Activated T-cell treated with anti-CD3 and anti-CD28 coated beads, Interleukin-2, amount 50 U/mL, for 72 hours (primary cell): Measurements from ENCODE around the gene IRF7. TPM values are rescaled to one million over a fixed set of nuclear protein-coding genes. Genes with fewer than 3 reads are reported as not detected.
A peak's percentile ranks its signal among the peaks of the same experiment; 100 is the strongest.
"Not testable (repeated sequence)": the region's sequence is repeated elsewhere in the genome, so short reads cannot be mapped to it uniquely, and the experiment has no call there.

Experiments
- ATAC-seq, 2 donors: fragments of 150-1000 bp; cut with Tn5 transposase; replicated peaks in 1 of 2; 2 replicates each; pipeline ENCODE4 v1.10.0; 2021; ENCODE audit warnings: moderate library complexity in 2 of 2, mild to moderate bottlenecking in 1 of 2
- DNase-seq, 2 donors: peaks; one replicate each; pipeline ENCODE4 v3.0.0; 2021 to 2022; ENCODE audit warnings: mixed read lengths in 1 of 2
- H3K27ac Mint-ChIP-seq: one replicate; pipeline ENCODE4 v1.8.0; 2022; ENCODE audit warnings: mild to moderate bottlenecking, moderate library complexity, mixed read lengths
- H3K27me3 Mint-ChIP-seq: one replicate; pipeline ENCODE4 v1.8.0; 2022; ENCODE audit warnings: low read depth, mixed read lengths
- H3K36me3 Mint-ChIP-seq, 2 donors: one replicate each; pipeline ENCODE4 v1.8.0; 2022; ENCODE audit warnings: mixed read lengths in 2 of 2, mild to moderate bottlenecking in 1 of 2; ENCODE audit not compliant: insufficient read depth in 2 of 2
- H3K4me1 Mint-ChIP-seq: one replicate; pipeline ENCODE4 v1.8.0; 2022; ENCODE audit warnings: low read depth, mixed read lengths
- H3K4me3 Mint-ChIP-seq, 2 donors: one replicate each; pipeline ENCODE4 v1.8.0; 2022; ENCODE audit warnings: mild to moderate bottlenecking in 2 of 2, mixed read lengths in 2 of 2, moderate library complexity in 2 of 2
- H3K9me3 Mint-ChIP-seq, 2 donors: one replicate each; pipeline ENCODE4 v1.8.0; 2022; ENCODE audit warnings: mixed read lengths in 2 of 2
- total RNA-seq, 2 donors: library from RNA; stranded (reverse); gene quantifications; one replicate each; pipeline ENCODE4 v1.2.3, GENCODE V29; 2022

IRF7 gene
- total RNA-seq, 2 donors from 2014 or later, result 46.7 to 95.8 TPM

- peak; percentile 91 for ATAC-seq
- H3K27ac Mint-ChIP-seq, result peak within 1 kb of the TSS; percentile 94
- H3K27me3 Mint-ChIP-seq, result peaks cover 13% of the 10 kb centered on the region
- peaks cover 50% of the 10 kb centered on the region for H3K4me1 Mint-ChIP-seq
- no peaks in the 10 kb centered on the region for H3K9me3 Mint-ChIP-seq
- peak; percentile 96 to 97 for DNase-seq
- H3K4me3 Mint-ChIP-seq, result peak within 1 kb of the TSS; percentile 92 to 96
- peaks cover 3 to 7% of the 10 kb centered on the region in 2 donors for H3K36me3 Mint-ChIP-seq
Measured at GRCh38 chr11:575996-576768, 39.6 kb downstream of the IRF7 start, which contains the start of gene PHRF1. Gene PHRF1, plus strand, starts transcription at chr11:576470. Its CDS starts 5,043 bp downstream, at chr11:581513.

- H3K27ac Mint-ChIP-seq, result no peak overlapping the region
- H3K4me3 Mint-ChIP-seq, result peak overlapping the region; percentile 87 to 91
- DNase-seq (no peak), ATAC-seq (peak; percentile 55 to 56)
- H3K4me1 Mint-ChIP-seq, result peaks cover 47% of the 10 kb centered on the region
- peaks cover 13% of the 10 kb centered on the region for H3K27me3 Mint-ChIP-seq
- H3K9me3 Mint-ChIP-seq, result no peaks in the 10 kb centered on the region
- peaks cover 3% of the 10 kb centered on the region in 2 donors for H3K36me3 Mint-ChIP-seq
Measured at GRCh38 chr11:575313-575995, 40.3 kb downstream of the IRF7 start.

- H3K27ac Mint-ChIP-seq, result no peak overlapping the region
Measured at GRCh38 chr11:574632-575312, 41.0 kb downstream of the IRF7 start.

GRCh38 chr11:574031-574570 lies 41.6 kb downstream of the IRF7 start:
- ATAC-seq, H3K36me3 Mint-ChIP-seq, H3K9me3 Mint-ChIP-seq, DNase-seq, H3K27ac Mint-ChIP-seq: not testable (repeated sequence)
- H3K27me3 Mint-ChIP-seq, result peaks cover 13% of the 10 kb centered on the region
- peaks cover 34% of the 10 kb centered on the region for H3K4me1 Mint-ChIP-seq
- peak overlapping the region; percentile 87 to 91 for H3K4me3 Mint-ChIP-seq

More at GRCh38 chr11:574632-575312, 41.0 kb downstream of the IRF7 start:
- ATAC-seq (no peak), DNase-seq (no peak)
- Mint-ChIP-seq H3K36me3 (peaks cover 3% of the 10 kb centered on the region in 2 donors), H3K27me3 (peaks cover 13% of the 10 kb centered on the region), H3K4me3 (peak overlapping the region; percentile 87 to 91), H3K9me3 (no peaks in the 10 kb centered on the region), H3K4me1 (peaks cover 41% of the 10 kb centered on the region)

GRCh38 chr11:573146-573759 lies 42.5 kb downstream of the IRF7 start:
- Mint-ChIP-seq H3K36me3 (peaks cover 0 to 3% of the 10 kb centered on the region in 2 donors), H3K27ac (no peak overlapping the region), H3K4me1 (peaks cover 25% of the 10 kb centered on the region), H3K27me3 (peaks cover 13% of the 10 kb centered on the region), H3K4me3 (no peak overlapping the region), H3K9me3 (no peaks in the 10 kb centered on the region)
- DNase-seq (no peak), ATAC-seq (no peak)

DNA sequence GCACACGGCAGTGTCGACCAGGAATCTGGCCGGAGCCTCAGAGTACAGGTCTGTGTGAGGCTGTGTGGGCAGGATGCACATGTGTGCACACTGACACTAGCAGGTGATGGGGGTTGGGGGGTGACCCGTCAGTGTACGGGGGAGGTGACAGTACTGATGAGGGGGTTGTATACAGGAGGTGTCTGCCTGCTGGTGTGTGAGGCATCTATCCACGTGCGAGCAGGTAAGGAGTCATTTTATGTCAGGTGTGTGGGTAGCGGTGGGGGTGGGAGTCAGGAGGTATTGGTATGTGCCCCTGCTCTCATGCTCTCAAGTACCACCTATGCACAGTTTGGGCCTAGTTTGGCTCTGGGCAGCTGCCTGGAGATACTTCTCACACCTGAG lies 44.0 kb downstream of the IRF7 start:
- Mint-ChIP-seq H3K27me3 (peaks cover 13% of the 10 kb centered on the region), H3K9me3 (no peaks in the 10 kb centered on the region), H3K4me1 (peaks cover 14% of the 10 kb centered on the region), H3K27ac (no peak overlapping the region), H3K4me3 (no peak overlapping the region), H3K36me3 (no peaks in the 10 kb centered on the region)
- no peak for ATAC-seq
- DNase-seq, result no peak

DNA sequence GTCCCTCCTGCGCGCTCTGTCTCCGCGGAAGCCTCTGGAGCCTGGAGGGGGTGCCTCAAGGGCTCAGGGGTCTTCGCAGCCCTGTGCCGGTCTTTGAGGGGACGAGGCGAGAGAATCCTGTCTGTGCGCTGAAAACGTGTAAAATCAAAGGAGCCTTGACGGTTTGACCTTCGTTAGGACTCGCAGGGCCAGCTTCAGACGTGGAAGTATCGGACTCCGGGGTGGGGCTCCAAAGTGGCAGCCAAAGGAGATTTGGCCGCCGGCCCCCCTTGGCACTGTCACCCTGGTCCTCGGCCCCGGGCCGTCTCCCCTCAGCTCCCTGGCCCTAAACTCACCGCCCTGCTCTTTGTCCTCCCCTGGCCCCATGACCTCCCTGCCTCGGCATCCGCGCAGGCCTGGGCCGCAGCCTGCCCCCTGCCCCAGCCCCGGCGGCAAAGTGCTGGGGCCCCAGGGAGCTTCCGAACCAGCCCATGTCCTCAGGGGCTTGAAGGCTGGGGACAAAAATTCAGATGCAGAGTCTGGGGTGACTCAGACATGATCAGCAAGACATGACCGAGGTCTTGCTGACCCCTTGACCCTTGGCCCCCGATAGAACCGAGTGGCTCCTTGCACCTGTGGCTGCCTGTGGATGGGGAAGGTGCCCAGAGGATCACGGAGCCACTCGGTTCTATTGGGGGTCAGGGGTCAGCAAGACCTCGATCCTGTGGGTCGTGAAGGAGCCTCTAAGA lies 46.4 kb downstream of the IRF7 start:
- ATAC-seq, result no peak
- Mint-ChIP-seq H3K9me3 (no peaks in the 10 kb centered on the region), H3K4me1 (peaks cover 5% of the 10 kb centered on the region), H3K4me3 (peak overlapping the region; percentile 87 to 90), H3K27ac (no peak overlapping the region), H3K27me3 (peaks cover 3% of the 10 kb centered on the region), H3K36me3 (no peaks in the 10 kb centered on the region)
- no peak for DNase-seq

DNA sequence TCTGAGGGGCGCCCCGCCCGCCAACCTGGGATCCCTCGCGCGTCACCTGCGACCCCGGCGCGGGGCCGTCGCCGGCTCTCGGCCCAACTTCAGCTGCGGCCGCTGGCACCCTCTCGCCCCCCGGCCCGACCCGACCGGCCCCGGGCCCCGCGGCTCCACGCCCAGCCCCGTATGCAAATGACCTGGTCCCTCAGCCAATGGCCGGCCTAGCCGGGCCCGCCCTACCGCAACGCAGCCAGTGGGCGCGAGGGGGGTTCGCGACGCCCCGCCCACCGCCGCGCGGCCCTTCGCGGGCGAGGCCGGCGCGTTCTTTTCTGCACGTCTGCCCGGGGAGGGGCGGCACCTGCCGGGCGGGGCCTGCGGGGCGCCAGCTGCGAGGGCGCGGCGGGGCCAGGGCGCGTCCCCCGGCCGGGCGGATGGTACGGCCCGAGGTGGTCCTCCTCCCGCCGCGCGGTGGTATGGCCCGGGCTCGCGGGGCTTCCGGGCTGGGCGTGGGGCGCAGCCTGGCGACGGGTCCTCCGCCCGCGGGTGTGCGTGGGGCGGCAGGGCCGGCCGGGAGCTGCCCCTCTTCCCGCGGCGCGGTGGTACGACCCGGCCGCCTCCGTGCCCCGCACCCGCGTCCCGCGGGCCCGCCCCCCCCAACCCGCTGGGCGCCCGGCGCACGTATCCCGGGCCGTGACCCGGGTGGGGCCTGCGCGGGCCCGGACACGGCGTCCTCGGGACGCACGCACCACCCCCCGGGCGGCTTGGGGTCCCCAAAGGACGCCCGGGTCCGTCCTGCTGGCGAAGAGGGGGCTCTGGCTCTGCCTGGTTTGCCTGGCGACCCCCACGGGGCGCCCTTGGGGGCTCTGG lies 47.2 kb downstream of the IRF7 start:
- no peak overlapping the region for H3K27ac Mint-ChIP-seq
- peak; percentile 95 to 98 for DNase-seq

DNA sequence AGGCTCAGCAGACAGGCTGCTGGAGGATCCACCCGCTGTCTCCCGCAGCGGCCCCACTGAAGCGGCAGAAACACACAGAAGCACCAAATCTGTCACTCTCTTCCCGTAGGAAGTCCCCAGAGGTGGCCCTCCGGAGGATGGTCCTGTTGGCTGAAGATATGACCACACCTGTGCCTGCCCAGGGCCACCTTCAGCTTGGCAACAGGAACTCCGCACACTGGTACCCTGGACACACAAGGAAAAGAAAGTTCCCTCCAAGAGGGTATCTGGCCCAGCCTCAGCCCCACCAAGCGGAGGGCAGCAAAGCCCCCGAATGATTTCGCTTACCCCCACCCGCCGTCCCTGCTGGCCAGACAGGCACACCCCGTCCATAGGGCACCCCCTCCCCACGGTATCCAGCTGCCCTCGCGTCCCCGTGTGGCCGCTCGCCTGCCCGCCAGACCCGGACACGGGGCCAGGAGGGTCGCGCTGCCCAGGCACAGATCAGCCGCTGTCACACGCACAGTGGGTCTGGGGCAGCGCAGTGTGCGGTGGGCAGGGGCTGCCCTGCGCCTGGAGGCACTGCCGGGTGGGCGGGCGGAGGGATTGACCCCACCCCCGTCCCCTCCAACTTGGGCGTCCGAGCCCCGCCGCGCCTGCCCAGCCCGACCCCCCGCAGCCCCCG lies 48.0 kb downstream of the IRF7 start:
- no peaks in the 10 kb centered on the region for H3K9me3 Mint-ChIP-seq
- H3K4me3 Mint-ChIP-seq, result peak overlapping the region; percentile 77 to 78
- H3K27me3 Mint-ChIP-seq, result no peaks in the 10 kb centered on the region
- no peak for DNase-seq
- no peak overlapping the region for H3K27ac Mint-ChIP-seq
- no peak for ATAC-seq
- no peaks in the 10 kb centered on the region for H3K4me1 Mint-ChIP-seq
- H3K36me3 Mint-ChIP-seq, result no peaks in the 10 kb centered on the region

More for the DNA sequence above, 47.2 kb downstream of the IRF7 start:
- Mint-ChIP-seq H3K36me3 (no peaks in the 10 kb centered on the region), H3K9me3 (no peaks in the 10 kb centered on the region), H3K4me3 (peak overlapping the region; percentile 87 to 90), H3K4me1 (no peaks in the 10 kb centered on the region), H3K27me3 (no peaks in the 10 kb centered on the region)
- ATAC-seq, result peak; percentile 93 to 94

DNA sequence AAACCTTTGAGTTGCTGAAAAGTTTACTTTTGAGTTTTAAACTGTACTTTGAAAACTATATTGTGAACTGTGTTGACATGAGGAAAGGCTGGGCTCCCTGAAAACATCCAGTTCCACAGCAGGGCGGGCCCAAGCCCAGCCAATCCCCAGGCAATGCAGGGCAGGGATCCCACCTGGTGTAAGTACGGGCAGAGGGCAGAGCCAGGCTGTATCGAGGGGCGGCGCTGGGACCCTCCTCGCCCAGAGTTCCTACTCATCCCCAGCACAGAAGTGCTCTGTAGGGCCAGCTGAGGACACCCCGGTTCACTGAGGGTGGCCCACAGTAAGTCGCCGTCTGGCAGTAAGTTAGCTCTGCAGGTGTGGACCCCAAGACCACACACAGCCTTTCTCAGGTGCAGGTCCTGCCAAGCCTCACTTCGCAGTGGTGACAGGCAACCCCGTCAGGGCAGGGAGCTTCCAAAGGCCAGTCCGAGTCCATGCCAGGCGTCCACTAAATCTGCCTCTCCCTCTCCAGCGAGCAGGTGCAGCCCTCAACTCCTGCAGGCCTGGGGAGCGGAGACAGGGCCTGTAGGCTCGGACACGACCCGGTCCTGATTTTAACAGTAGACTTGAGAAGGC lies 48.6 kb downstream of the IRF7 start:
- Mint-ChIP-seq H3K27ac (no peak overlapping the region), H3K9me3 (no peaks in the 10 kb centered on the region), H3K27me3 (no peaks in the 10 kb centered on the region), H3K4me1 (no peaks in the 10 kb centered on the region), H3K36me3 (no peaks in the 10 kb centered on the region), H3K4me3 (peak overlapping the region; percentile 77 to 78)
- DNase-seq (no peak), ATAC-seq (no peak)
